ENCODE data around the gene NOTCH4. TPM values are rescaled to one million over a fixed set of nuclear protein-coding genes. Genes with fewer than 3 reads are reported as not detected.

Gene NOTCH4
- total RNA-seq, 2 donors from 2014 or later = 2.9 to 3.7 TPM

- Histone ChIP-seq H3K9ac (ENCODE audit: low read depth in 2 of 2, low read length in 2 of 2) (no peak overlapping the region), H3K4me3 (no peak overlapping the region), H3K9me3 (no peaks in the 10 kb centered on the region), H3K4me1 (no peaks in the 10 kb centered on the region), H3K27ac (no peak overlapping the region), H3K36me3 (no peaks in the 10 kb centered on the region), H3K27me3 (no peaks in the 10 kb centered on the region)
- TF ChIP-seq, protein P1, sequence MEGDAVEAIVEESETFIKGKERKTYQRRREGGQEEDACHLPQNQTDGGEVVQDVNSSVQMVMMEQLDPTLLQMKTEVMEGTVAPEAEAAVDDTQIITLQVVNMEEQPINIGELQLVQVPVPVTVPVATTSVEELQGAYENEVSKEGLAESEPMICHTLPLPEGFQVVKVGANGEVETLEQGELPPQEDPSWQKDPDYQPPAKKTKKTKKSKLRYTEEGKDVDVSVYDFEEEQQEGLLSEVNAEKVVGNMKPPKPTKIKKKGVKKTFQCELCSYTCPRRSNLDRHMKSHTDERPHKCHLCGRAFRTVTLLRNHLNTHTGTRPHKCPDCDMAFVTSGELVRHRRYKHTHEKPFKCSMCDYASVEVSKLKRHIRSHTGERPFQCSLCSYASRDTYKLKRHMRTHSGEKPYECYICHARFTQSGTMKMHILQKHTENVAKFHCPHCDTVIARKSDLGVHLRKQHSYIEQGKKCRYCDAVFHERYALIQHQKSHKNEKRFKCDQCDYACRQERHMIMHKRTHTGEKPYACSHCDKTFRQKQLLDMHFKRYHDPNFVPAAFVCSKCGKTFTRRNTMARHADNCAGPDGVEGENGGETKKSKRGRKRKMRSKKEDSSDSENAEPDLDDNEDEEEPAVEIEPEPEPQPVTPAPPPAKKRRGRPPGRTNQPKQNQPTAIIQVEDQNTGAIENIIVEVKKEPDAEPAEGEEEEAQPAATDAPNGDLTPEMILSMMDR (IDR thresholded peaks at IDR 0.05) = no peak
- DNase-seq = no peak
- intact Hi-C loops (cut with DNase I) = no loop called here
These were observed 23.0 kb downstream of the NOTCH4 start for GRCh38 chr6:32200711-32201475.

DNA sequence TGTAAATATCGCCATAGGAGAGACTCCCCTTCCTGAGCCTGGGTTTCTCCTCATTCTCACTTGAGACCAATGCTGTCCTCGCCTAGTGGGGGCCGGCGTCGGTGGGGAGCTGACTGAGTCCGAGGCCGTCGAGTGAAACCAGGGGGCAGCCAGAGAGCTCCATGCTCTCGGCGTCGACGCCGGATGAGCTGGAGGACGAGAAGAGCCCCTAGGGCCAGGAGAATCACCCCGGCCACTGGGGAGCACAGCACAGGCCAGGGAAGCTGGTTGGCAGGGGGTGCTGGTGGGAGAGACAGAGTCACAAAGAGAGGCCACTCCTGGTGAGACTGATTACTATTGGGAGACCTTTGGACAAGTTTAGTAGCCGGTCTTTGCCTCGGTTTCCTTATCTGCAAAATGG, 25.0 kb downstream of the NOTCH4 start:
- no peak for DNase-seq
- Histone ChIP-seq H3K9me3 (no peaks in the 10 kb centered on the region), H3K4me1 (peaks cover 2% of the 10 kb centered on the region), H3K9ac (ENCODE audit: low read depth in 2 of 2, low read length in 2 of 2) (no peak overlapping the region), H3K27ac (no peak overlapping the region), H3K4me3 (no peak overlapping the region), H3K36me3 (no peaks in the 10 kb centered on the region), H3K27me3 (no peaks in the 10 kb centered on the region)
- intact Hi-C loops (cut with DNase I) = no loop called here
- TF ChIP-seq, protein P1 (IDR thresholded peaks at IDR 0.05) = no peak

GRCh38 chr6:32198345-32198696, 25.5 kb downstream of the NOTCH4 start:
- intact Hi-C loops (cut with DNase I) = no loop called here
- TF ChIP-seq, protein P1 (IDR thresholded peaks at IDR 0.05) = no peak
- Histone ChIP-seq H3K9ac (ENCODE audit: low read depth in 2 of 2, low read length in 2 of 2) (no peak overlapping the region), H3K4me1 (peaks cover 2% of the 10 kb centered on the region), H3K27ac (no peak overlapping the region), H3K27me3 (no peaks in the 10 kb centered on the region), H3K9me3 (no peaks in the 10 kb centered on the region), H3K36me3 (no peaks in the 10 kb centered on the region), H3K4me3 (no peak overlapping the region)
- no peak for DNase-seq

DNA sequence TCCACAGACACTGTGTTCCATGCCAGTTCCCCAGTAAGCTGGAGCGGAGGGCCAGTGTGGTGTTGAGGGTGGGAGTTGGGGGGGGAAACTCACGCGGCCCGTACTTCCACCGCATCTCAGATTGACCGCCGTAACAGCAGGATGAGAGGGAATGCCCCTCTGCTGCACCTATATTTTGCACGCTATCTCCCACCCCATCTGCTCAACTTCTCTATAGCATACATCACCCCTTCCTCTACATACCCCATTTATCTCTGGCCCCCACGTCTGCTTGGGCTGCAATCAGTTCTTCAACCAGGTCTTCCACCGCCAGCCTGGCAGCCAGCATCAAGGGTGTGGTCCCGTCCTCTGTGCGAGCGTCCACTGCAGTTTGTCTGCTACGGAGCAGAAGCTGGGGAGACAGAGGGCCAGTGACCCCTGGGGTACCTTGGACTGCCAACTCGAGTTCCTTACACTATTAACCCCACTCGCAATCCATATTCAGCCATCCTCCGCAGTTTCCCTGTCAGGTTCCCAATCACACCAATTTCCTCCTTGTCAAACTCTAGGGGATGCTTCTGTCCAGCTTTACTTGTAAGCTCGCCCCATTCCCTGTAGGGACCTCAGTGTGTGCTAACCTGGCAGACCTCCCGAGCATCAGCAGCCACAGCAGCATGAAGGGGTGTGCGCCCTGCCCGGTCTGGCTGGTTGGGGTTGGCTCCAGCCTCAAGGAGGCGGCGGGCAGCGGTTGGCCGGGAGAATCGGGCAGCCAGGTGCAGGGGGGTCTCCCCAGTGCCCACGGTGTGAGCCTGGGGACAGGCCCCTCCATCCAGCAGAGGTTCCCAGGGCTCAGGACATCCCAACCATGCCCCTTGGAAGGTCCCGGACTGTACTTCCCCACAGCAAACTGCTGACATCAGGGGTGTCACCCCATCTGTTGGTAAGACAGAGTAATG, 26.9 kb downstream of the NOTCH4 start:
- TF ChIP-seq, protein P1 (IDR thresholded peaks at IDR 0.05) = no peak
- intact Hi-C loops (cut with DNase I) = no loop called here
- DNase-seq = peak; percentile 47
- Histone ChIP-seq H3K27me3 (no peaks in the 10 kb centered on the region), H3K9me3 (no peaks in the 10 kb centered on the region), H3K9ac (ENCODE audit: low read depth in 2 of 2, low read length in 2 of 2) (peak overlapping the region; percentile 99 to 100), H3K4me1 (peaks cover 2% of the 10 kb centered on the region), H3K36me3 (no peaks in the 10 kb centered on the region), H3K27ac (peak overlapping the region; percentile 99), H3K4me3 (peak overlapping the region; percentile 58)

- Histone ChIP-seq H3K4me1 (peaks cover 2% of the 10 kb centered on the region), H3K9me3 (no peaks in the 10 kb centered on the region), H3K4me3 (peak overlapping the region; percentile 58), H3K9ac (ENCODE audit: low read depth in 2 of 2, low read length in 2 of 2) (peak overlapping the region; percentile 99 to 100), H3K27me3 (no peaks in the 10 kb centered on the region), H3K36me3 (no peaks in the 10 kb centered on the region), H3K27ac (peak overlapping the region; percentile 99)
- TF ChIP-seq, protein P1 (IDR thresholded peaks at IDR 0.05) = no peak
- intact Hi-C loops (cut with DNase I) = no loop called here
- peak; percentile 89 for DNase-seq
These were observed 27.8 kb downstream of the NOTCH4 start for GRCh38 chr6:32195902-32196681.
